Measurements from ENCODE around the gene BRD9.

BRD9 gene

GRCh38 chr5:893137-893506, 521 bp upstream of the BRD9 start:
- no peak for TF ChIP-seq CTCF (IDR thresholded peaks at IDR 0.05; ENCODE audit: insufficient read depth, low read depth, low read length, missing control alignments)
- DNase-seq (ENCODE audit: low read depth), result no peak
- peak overlapping the region; percentile 65 for H3K4me3 ChIP-seq (ENCODE audit: low read depth, low read length)

- peak overlapping the region; percentile 82 for H3K4me3 ChIP-seq (ENCODE audit: low read depth, low read length)
- no peak for TF ChIP-seq CTCF (IDR thresholded peaks at IDR 0.05; ENCODE audit: insufficient read depth, low read depth, low read length, missing control alignments)
- DNase-seq (ENCODE audit: low read depth), result peak; percentile 18
Observed at GRCh38 chr5:891837-892393, 686 bp downstream of the BRD9 start.

- TF ChIP-seq CTCF (IDR thresholded peaks at IDR 0.05; ENCODE audit: insufficient read depth, low read depth, low read length, missing control alignments), result no peak
- peak overlapping the region; percentile 82 for H3K4me3 ChIP-seq (ENCODE audit: low read depth, low read length)
- no peak for DNase-seq (ENCODE audit: low read depth)
Observed at GRCh38 chr5:891117-891836, 1.3 kb downstream of the BRD9 start.

GRCh38 chr5:889075-889710, 3.4 kb downstream of the BRD9 start:
- TF ChIP-seq CTCF (IDR thresholded peaks at IDR 0.05; ENCODE audit: insufficient read depth, low read depth, low read length, missing control alignments), result no peak
- H3K4me3 ChIP-seq (ENCODE audit: low read depth, low read length), result no peak overlapping the region
- no peak for DNase-seq (ENCODE audit: low read depth)

GRCh38 chr5:888638-889035, 4.0 kb downstream of the BRD9 start:
- no peak overlapping the region for H3K4me3 ChIP-seq (ENCODE audit: low read depth, low read length)
- no peak for TF ChIP-seq CTCF (IDR thresholded peaks at IDR 0.05; ENCODE audit: insufficient read depth, low read depth, low read length, missing control alignments)
- DNase-seq (ENCODE audit: low read depth), result no peak

GRCh38 chr5:887947-888637, 4.5 kb downstream of the BRD9 start:
- no peak overlapping the region for H3K4me3 ChIP-seq (ENCODE audit: low read depth, low read length)
- DNase-seq (ENCODE audit: low read depth), result no peak
- TF ChIP-seq CTCF (IDR thresholded peaks at IDR 0.05; ENCODE audit: insufficient read depth, low read depth, low read length, missing control alignments), result no peak

Data from GM12865 (cell line).